Measurements from ENCODE around the gene FRMPD4.

DNA sequence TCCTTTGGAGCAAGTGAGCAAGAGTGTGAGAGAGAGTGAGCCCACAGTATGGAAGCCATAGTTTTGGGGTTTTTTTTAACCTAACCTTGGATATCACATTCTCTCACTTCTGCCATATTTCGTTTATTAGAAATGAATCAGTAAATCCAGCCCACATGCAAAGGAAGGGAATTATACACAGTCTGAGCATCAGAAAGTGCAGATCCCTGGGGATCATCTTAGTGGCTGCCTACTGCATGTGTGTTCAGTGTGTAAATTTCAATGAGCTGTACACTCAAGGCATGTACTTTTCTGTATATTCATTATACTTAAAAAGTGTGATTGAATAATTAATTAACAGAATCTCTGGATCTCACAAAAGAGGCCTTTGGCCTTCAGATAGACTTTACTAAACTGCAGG, 519.2 kb downstream of the FRMPD4 start:
- TF ChIP-seq POLR2A (IDR thresholded peaks at IDR 0.05) (no peak), POLR2AphosphoS5 (IDR thresholded peaks at IDR 0.05) (no peak)
- TF ChIP-seq, protein P1, sequence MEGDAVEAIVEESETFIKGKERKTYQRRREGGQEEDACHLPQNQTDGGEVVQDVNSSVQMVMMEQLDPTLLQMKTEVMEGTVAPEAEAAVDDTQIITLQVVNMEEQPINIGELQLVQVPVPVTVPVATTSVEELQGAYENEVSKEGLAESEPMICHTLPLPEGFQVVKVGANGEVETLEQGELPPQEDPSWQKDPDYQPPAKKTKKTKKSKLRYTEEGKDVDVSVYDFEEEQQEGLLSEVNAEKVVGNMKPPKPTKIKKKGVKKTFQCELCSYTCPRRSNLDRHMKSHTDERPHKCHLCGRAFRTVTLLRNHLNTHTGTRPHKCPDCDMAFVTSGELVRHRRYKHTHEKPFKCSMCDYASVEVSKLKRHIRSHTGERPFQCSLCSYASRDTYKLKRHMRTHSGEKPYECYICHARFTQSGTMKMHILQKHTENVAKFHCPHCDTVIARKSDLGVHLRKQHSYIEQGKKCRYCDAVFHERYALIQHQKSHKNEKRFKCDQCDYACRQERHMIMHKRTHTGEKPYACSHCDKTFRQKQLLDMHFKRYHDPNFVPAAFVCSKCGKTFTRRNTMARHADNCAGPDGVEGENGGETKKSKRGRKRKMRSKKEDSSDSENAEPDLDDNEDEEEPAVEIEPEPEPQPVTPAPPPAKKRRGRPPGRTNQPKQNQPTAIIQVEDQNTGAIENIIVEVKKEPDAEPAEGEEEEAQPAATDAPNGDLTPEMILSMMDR (IDR thresholded peaks at IDR 0.05 in 8 of 11, conservative IDR thresholded peaks at IDR 0.05 in 3 of 11) = no peak
